ENCODE data around the gene GABRG3. TPM values are rescaled to one million over a fixed set of nuclear protein-coding genes. Genes with fewer than 3 reads are reported as not detected.
A peak's percentile ranks its signal among the peaks of the same experiment; 100 is the strongest.

Gene GABRG3
- total RNA-seq, 2 experiments from 2014 or later = not detected

DNA sequence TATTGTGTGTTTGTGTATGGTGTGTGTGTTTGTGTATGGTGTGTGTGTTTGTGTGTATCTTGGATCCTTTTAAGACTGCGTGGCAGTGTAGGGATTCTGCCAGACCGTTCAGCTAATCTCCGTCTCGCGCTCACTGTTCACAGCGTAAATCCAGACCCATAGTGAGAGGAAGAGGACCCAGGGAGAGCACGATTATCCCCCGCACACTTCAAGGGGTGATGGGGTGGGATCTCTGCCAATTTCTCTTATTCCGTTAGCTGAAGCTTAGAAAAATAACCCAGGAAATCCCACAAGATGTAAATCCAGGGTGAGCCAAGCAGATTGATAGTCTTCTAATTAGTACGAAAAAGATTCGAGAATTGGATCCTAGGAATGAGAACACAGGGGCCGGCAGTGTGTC, 381.2 kb downstream of the GABRG3 start:
- ChIA-PET CTCF (no interaction called here), POLR2A (no interaction called here)
- Mint-ChIP-seq H3K4me3 (no peak overlapping the region), H3K27me3 (no peaks in the 10 kb centered on the region), H3K9me3 (peaks cover 9% of the 10 kb centered on the region), H3K4me1 (ENCODE audit: low read depth) (no peaks in the 10 kb centered on the region), H3K36me3 (ENCODE audit: low read depth) (no peaks in the 10 kb centered on the region), H3K27ac (no peak overlapping the region)
- DNase-seq (no peak), ATAC-seq (no peak)
- TF ChIP-seq, protein P1, sequence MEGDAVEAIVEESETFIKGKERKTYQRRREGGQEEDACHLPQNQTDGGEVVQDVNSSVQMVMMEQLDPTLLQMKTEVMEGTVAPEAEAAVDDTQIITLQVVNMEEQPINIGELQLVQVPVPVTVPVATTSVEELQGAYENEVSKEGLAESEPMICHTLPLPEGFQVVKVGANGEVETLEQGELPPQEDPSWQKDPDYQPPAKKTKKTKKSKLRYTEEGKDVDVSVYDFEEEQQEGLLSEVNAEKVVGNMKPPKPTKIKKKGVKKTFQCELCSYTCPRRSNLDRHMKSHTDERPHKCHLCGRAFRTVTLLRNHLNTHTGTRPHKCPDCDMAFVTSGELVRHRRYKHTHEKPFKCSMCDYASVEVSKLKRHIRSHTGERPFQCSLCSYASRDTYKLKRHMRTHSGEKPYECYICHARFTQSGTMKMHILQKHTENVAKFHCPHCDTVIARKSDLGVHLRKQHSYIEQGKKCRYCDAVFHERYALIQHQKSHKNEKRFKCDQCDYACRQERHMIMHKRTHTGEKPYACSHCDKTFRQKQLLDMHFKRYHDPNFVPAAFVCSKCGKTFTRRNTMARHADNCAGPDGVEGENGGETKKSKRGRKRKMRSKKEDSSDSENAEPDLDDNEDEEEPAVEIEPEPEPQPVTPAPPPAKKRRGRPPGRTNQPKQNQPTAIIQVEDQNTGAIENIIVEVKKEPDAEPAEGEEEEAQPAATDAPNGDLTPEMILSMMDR (IDR thresholded peaks at IDR 0.05) = no peak
- intact Hi-C loops (cut with micrococcal nuclease) = no loop called here

DNA sequence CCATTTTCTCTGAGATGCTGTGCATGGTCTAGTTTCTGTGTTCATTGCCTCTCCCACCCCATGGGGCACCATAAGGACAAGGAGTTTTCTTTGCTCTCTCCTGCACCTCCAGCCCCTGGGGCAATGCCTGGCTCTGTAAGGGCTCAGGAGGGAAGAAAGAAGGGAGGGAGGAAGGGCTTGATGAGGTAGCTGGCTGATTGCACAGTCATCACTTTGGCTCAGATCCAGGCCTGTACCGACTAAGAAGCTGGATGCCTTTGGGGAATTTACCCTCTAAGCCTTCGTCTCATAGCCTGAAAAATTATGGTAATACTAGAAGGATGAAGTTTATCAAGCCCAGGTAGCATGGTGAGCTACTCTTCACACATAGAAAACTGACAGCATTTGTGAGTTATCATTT, 382.9 kb downstream of the GABRG3 start:
- ATAC-seq (no peak), DNase-seq (no peak)
- Mint-ChIP-seq H3K9me3 (peaks cover 9% of the 10 kb centered on the region), H3K4me3 (no peak overlapping the region), H3K27ac (no peak overlapping the region), H3K4me1 (ENCODE audit: low read depth) (no peaks in the 10 kb centered on the region), H3K36me3 (ENCODE audit: low read depth) (no peaks in the 10 kb centered on the region), H3K27me3 (no peaks in the 10 kb centered on the region)
- ChIA-PET CTCF (no interaction called here), POLR2A (no interaction called here)
- intact Hi-C loops (cut with micrococcal nuclease) = no loop called here
- TF ChIP-seq, protein P1 (IDR thresholded peaks at IDR 0.05) = no peak

DNA sequence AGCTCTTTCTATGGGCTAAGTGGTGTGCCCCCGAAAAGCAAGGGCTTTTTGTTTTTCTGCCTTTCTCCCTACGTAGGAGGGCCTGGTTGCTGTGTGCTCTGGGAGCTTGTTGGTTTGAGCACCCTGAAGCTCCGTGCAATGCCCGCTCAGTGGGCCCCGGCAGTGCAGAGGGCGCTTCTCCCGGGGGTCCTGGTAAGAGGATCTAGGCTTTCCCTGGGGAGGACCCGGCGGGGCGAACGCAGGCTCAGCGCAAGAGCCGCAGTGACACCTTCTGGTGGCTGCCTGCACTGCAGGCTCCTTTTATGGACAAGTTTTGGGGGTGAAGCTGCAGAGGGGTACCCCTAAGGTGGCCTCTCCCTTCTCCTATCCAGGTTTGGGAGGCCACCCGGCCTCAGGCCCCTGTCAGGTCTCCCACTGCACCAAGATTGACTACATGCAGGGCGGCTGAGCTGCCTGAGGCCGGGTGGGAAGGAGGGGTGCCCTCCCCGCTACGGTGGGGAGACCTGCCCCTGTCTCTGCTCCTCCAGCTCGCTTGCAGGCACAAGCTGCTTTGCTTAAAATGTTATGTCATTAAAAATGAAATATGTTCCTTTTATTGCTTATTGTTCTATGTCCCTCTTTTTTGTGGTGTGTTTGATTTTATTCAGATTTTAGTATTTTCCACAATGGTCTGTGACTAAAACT, 387.9 kb downstream of the GABRG3 start:
- POLR2A ChIA-PET = interaction anchor here (1.1 kb wide), 1 partner anchor 23 kb away, joined by 3 read pairs; no protein-coding TSS in a partner anchor
- CTCF ChIA-PET = interaction anchor here (0.6 to 2.5 kb wide), 9 partner anchors 10 to 468 kb away, joined by 3 to 16 read pairs (median 3); no protein-coding TSS in a partner anchor
- ATAC-seq = no peak
- Mint-ChIP-seq H3K4me1 (ENCODE audit: low read depth) (no peaks in the 10 kb centered on the region), H3K27me3 (no peaks in the 10 kb centered on the region), H3K4me3 (no peak overlapping the region), H3K9me3 (peaks cover 4% of the 10 kb centered on the region), H3K27ac (no peak overlapping the region), H3K36me3 (ENCODE audit: low read depth) (no peaks in the 10 kb centered on the region)
- TF ChIP-seq, protein P1 (IDR thresholded peaks at IDR 0.05) = peak; percentile 69
- intact Hi-C loops (cut with micrococcal nuclease) = no loop called here
- peak; percentile 22 for DNase-seq

DNA sequence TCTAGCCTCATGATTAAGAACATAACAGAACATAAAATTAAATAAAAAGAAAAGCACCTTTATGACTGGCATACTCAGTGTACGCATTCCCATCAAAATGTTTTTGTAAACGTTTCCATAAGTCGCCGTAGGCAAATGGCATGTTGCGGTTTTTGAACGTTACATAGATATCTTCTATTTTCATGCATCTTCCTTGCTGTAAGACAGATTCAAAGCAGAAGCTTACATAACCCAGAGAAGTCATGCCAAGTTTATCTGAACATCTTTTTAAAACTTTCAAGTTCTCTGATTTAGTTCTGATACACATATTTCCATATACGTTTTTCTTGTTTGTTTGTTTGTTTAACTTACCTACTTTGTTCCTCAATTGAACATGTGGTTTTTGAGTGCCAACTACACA, 388.6 kb downstream of the GABRG3 start:
- Mint-ChIP-seq H3K27me3 (no peaks in the 10 kb centered on the region), H3K4me3 (no peak overlapping the region), H3K27ac (no peak overlapping the region), H3K4me1 (ENCODE audit: low read depth) (no peaks in the 10 kb centered on the region), H3K36me3 (ENCODE audit: low read depth) (no peaks in the 10 kb centered on the region), H3K9me3 (peaks cover 1% of the 10 kb centered on the region)
- CTCF ChIA-PET = interaction anchor here (0.7 to 2.5 kb wide), 5 partner anchors 9 to 468 kb away, joined by 3 to 16 read pairs (median 3); no protein-coding TSS in a partner anchor
- no peak for ATAC-seq
- DNase-seq = no peak
- POLR2A ChIA-PET = interaction anchor here (1.1 kb wide), 1 partner anchor 24 kb away, joined by 3 read pairs; no protein-coding TSS in a partner anchor
- intact Hi-C loops (cut with micrococcal nuclease) = no loop called here
- TF ChIP-seq, protein P1 (IDR thresholded peaks at IDR 0.05) = no peak

DNA sequence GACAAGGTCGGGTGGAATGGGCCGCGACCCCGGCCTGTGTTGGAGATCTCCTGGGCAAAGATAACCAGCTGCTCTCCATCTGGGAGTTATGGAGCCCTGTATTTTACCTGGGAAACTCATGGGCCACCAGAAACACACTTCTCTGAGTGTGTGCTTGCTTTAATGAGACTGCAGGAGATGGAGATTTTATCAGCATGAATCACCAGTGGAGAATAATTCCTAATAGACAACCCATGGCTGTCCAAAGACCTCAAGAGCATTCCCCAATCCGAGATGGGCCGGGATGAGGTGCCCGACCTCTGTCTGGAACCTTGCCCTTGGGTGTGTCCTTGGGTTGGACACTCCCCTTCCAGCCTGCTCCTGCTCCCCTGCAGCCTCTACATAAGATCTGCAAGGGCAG, 389.3 kb downstream of the GABRG3 start:
- H3K36me3 Mint-ChIP-seq (ENCODE audit: low read depth) = no peaks in the 10 kb centered on the region
- POLR2A ChIA-PET = interaction anchor here (1.1 kb wide), 1 partner anchor 24 kb away, joined by 3 read pairs; no protein-coding TSS in a partner anchor
- CTCF ChIA-PET = no interaction called here
- no peaks in the 10 kb centered on the region for H3K27me3 Mint-ChIP-seq
- DNase-seq (no peak), ATAC-seq (no peak)
- H3K4me1 Mint-ChIP-seq (ENCODE audit: low read depth) = no peaks in the 10 kb centered on the region
- TF ChIP-seq, protein P1 (IDR thresholded peaks at IDR 0.05) = no peak
- H3K9me3 Mint-ChIP-seq = peaks cover 1% of the 10 kb centered on the region
- H3K4me3 Mint-ChIP-seq = no peak overlapping the region
- H3K27ac Mint-ChIP-seq = no peak overlapping the region
- intact Hi-C loops (cut with micrococcal nuclease) = no loop called here

Measured in activated CD8-positive, alpha-beta T cell treated with anti-CD3 and anti-CD28 coated beads for 36 hours (primary cell).